GM12801 (cell line): Measurements from ENCODE around the gene ECHDC1.

ENCODE experiments used
- TF ChIP-seq, protein P1 (sequence below): IDR thresholded peaks from one replicate; pipeline ENCODE4 v1.5.1; 2011; ENCODE audit warnings: control low read depth; ENCODE audit not compliant: insufficient read length; ENCODE audit errors: extremely low read depth

ECHDC1 gene

DNA sequence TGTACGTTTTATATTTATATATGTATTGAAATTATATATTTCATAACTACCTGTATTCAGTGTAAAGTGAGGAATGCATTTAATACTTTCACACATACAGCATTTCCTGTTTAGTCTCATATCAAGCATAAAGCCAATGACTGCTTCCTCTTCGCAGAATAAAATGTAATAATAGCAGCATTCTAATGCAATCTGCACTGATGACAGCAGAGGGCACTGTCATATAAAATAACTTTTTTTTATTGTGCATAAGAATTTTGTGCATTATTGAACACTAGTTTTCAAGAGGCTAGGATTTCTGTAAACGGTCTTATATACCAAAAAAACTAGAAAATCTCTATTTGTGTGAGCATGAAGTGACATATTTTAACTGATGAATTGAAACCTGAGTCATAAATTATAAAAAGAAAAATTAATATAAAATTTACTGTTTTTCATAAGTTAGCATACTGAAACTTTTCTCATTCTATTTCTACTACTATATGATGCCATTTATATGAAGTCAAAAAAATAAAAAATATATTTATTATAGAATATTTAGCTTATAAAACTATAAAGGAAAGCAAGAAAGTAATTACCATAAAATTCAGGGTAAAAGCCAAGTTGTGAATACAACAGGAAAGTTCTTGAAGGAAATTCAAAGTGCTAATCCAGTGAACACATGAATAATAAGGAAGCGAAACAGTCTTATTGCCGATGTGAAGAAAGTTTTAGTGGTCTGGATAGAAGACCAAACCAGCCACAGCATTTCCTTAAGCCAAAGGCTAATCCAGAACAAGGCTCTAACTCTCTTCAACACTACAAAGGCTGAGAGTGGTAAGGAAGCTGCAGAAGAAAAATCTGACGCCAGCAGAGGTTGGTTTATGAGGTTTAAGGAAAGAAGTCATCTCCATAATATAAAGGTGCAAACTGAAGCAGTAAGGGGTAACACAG is 40.4 kb downstream of the ECHDC1 start:
- TF ChIP-seq, protein P1, sequence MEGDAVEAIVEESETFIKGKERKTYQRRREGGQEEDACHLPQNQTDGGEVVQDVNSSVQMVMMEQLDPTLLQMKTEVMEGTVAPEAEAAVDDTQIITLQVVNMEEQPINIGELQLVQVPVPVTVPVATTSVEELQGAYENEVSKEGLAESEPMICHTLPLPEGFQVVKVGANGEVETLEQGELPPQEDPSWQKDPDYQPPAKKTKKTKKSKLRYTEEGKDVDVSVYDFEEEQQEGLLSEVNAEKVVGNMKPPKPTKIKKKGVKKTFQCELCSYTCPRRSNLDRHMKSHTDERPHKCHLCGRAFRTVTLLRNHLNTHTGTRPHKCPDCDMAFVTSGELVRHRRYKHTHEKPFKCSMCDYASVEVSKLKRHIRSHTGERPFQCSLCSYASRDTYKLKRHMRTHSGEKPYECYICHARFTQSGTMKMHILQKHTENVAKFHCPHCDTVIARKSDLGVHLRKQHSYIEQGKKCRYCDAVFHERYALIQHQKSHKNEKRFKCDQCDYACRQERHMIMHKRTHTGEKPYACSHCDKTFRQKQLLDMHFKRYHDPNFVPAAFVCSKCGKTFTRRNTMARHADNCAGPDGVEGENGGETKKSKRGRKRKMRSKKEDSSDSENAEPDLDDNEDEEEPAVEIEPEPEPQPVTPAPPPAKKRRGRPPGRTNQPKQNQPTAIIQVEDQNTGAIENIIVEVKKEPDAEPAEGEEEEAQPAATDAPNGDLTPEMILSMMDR, result no peak

- TF ChIP-seq, protein P1, result no peak
Measured at GRCh38 chr6:127301199-127301700, 42.2 kb downstream of the ECHDC1 start.

DNA sequence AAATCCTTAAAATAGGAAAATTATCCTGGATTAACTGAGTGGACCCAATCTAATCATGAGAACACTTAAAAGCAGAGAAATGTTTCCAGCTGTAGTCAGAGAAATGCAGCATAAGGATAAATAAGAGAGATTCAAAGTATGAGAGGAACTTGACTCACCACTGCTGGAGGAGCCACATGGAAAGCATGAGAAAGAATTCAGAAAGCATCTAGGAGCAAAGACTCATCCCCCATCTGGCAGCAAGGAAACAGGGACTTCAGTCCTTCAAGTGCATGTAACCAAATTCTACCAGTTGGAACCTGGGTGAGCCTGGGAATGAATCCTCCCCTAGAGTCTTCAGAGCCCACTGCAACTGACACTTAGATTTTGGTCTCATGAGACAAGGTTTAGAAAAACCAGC is 43.0 kb downstream of the ECHDC1 start:
- TF ChIP-seq, protein P1, result no peak

DNA sequence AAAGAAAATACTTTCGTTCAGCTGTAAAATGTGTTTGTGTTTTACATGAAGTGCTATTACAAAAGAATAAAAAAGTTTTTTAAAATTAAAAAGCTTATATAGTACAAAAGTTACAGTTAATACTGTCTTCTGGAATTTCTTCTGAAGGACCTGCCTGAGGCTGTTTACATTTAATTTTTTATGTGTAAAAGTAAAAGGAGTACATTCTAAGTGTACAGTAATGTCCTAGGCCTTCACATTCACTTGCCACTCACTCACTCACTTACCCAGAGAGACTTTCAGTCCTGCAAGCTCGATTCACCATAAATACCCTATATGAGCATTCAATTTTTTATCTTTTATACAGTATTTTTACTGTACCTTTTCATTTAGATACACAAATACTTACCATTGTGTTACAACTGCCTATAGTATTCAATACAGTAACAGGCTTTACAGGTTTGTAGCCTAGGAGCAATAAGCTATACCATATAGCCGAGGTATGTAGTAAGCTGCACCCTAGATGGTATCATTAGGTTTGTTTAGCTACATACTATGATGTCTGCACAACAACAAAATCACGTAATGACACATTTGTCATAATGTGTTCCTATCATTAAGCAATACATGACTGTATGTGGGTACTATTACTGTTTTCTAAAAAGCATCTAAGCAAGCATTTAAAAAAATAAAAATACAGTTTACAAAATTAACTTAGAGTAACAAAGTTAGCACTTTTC is 43.7 kb downstream of the ECHDC1 start:
- TF ChIP-seq, protein P1, result no peak

DNA sequence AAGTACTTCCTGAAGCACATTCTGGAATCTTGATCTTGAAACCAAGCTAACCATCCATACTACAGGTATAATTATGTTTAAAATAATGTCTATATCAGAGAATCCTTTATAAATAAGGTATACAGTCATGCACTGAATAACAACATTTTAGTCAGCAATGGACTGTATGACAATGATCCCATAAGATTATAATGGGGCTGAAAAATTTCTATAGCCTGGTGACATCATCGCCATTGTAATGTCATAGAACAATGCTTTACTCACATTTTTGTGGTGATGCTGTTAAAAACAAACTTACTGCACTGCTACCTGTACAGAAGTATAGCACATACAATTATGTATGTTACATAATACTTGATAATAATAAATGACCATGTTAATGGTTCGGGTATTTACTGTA is 44.9 kb downstream of the ECHDC1 start:
- TF ChIP-seq, protein P1, result no peak

GRCh38 chr6:127297502-127298070 is 45.8 kb downstream of the ECHDC1 start:
- TF ChIP-seq, protein P1, result no peak

DNA sequence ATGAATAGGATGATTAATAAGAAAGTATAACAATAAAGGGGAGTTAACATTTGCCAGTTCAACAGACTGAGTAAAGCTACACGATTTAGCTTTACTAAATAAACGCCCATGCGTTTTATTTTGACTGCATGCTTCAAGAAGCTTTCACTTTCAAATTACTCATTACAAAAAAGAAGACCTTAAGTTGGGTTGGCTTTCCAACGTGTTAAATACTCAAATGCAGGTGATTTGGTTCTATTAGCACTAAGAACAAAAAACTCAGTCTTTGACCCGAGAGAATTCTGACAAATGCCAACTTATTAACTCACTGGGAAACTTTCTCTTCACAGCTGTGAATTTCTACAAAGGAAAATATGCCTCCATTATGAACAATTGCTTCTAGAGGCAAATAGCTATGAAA is 51.9 kb downstream of the ECHDC1 start:
- TF ChIP-seq, protein P1, result no peak
